Panc1 (cell line): ENCODE results near the gene RAB3D.

Experiments
- POLR2AphosphoS5 ChIP-seq: IDR thresholded peaks from 2 replicates; pipeline ENCODE4 v1.6.1; 2012; ENCODE audit warnings: mild to moderate bottlenecking, low read depth, low read length, moderate library complexity
- REST ChIP-seq, 2 experiments: IDR thresholded peaks; 2 replicates each; pipeline ENCODE4 v1.6.1; 2011 to 2012; ENCODE audit warnings: low read depth in 2 of 2, control low read depth in 1 of 2, low read length in 1 of 2, mild to moderate bottlenecking in 1 of 2, moderate library complexity in 1 of 2; ENCODE audit not compliant: insufficient read depth in 1 of 2
- SIN3A ChIP-seq: IDR thresholded peaks from 2 replicates; pipeline ENCODE4 v1.6.1; 2012; ENCODE audit warnings: low read depth, mild to moderate bottlenecking, low read length, moderate library complexity, borderline replicate concordance; ENCODE audit not compliant: insufficient read depth
- TCF7L2 ChIP-seq: IDR thresholded peaks from 2 replicates; pipeline ENCODE4 v1.6.1; 2011; ENCODE audit warnings: mild to moderate bottlenecking, low read depth, low read length, inconsistent platforms
- TF ChIP-seq, protein P1 (sequence below): fragments of 450-650 bp; IDR thresholded peaks from 2 replicates; pipeline ENCODE4 v1.5.1; 2017; ENCODE audit warnings: mild to moderate bottlenecking

DNA sequence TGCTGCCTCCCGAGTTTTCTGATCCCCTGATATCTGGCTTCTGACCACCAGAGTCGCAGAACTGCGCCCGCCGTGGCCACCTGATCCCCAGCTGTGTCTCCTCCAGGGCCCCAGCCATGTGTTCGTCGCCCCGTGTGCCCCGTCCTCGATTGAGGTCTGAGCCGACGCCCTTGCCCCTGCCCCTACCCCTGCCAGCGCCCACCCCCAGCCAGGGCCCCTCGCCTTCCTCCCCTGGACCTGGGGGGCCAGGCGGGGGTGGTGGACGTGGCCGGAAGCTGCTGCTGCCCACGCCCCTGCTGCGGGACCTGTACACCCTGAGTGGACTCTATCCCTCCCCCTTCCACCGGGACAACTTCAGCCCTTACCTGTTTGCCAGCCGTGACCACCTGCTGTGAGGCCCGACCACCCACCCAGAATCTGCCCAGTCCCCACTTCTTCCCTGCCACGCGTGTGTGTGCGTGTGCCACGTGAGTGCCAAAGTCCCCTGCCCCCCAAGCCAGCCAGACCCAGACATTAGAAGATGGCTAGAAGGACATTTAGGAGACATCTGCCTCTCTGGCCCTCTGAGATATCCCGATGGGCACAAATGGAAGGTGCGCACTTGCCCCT is 24.9 kb upstream of the RAB3D start:
- TF ChIP-seq, protein P1, sequence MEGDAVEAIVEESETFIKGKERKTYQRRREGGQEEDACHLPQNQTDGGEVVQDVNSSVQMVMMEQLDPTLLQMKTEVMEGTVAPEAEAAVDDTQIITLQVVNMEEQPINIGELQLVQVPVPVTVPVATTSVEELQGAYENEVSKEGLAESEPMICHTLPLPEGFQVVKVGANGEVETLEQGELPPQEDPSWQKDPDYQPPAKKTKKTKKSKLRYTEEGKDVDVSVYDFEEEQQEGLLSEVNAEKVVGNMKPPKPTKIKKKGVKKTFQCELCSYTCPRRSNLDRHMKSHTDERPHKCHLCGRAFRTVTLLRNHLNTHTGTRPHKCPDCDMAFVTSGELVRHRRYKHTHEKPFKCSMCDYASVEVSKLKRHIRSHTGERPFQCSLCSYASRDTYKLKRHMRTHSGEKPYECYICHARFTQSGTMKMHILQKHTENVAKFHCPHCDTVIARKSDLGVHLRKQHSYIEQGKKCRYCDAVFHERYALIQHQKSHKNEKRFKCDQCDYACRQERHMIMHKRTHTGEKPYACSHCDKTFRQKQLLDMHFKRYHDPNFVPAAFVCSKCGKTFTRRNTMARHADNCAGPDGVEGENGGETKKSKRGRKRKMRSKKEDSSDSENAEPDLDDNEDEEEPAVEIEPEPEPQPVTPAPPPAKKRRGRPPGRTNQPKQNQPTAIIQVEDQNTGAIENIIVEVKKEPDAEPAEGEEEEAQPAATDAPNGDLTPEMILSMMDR: no peak
- no peak for TF ChIP-seq POLR2AphosphoS5
- TF ChIP-seq REST (IDR thresholded peaks at IDR 0.05; ENCODE audit: insufficient read depth in 1 of 2, low read depth in 2 of 2, low read length in 1 of 2): no peak
- TF ChIP-seq TCF7L2: no peak
- no peak for TF ChIP-seq SIN3A
